GM23338 (cell line): ENCODE data around the gene ATP6V1F. TPM values are rescaled to one million over a fixed set of nuclear protein-coding genes. Genes with fewer than 3 reads are reported as not detected.
A peak's percentile ranks its signal among the peaks of the same experiment; 100 is the strongest.

Source experiments
- ATAC-seq: fragments of 200-7000 bp; cut with Tn5 transposase; 3 replicates; pipeline ENCODE4 v1.9.1; 2020
- DNase-seq: peaks from one replicate; pipeline ENCODE4 v3.0.0-alpha.2; 2015; ENCODE audit warnings: low spot score
- H2AFZ ChIP-seq: fragments of 200-600 bp; sonication (generic); 2 replicates; pipeline ENCODE4 v1.8.0; 2016; ENCODE audit warnings: antibody characterized with exemption, mild to moderate bottlenecking, moderate library complexity
- H3F3A ChIP-seq: fragments of 200-600 bp; sonication (generic); replicated peaks from 2 replicates; pipeline ENCODE4 v1.8.0; 2017; ENCODE audit warnings: antibody characterized with exemption, mixed run types, low read depth
- H3K27ac ChIP-seq: fragments of 200-600 bp; sonication (generic); 2 replicates; pipeline ENCODE4 v1.6.1; 2016; ENCODE audit warnings: low read depth
- H3K27me3 ChIP-seq: fragments of 200-600 bp; sonication (generic); 2 replicates; pipeline ENCODE4 v1.8.0; 2016; ENCODE audit warnings: mild to moderate bottlenecking, mixed run types, moderate library complexity; ENCODE audit not compliant: insufficient read depth
- H3K36me3 ChIP-seq: fragments of 200-600 bp; sonication (generic); 2 replicates; pipeline ENCODE4 v1.8.0; 2016; ENCODE audit warnings: mild to moderate bottlenecking; ENCODE audit not compliant: insufficient read depth
- H3K4me1 ChIP-seq: fragments of 200-600 bp; sonication (generic); 2 replicates; pipeline ENCODE4 v1.8.0; 2016; ENCODE audit warnings: mild to moderate bottlenecking, moderate library complexity; ENCODE audit not compliant: insufficient read depth
- H3K4me2 ChIP-seq: fragments of 200-600 bp; sonication (generic); 2 replicates; pipeline ENCODE4 v1.7.1; 2017; ENCODE audit warnings: mixed run types
- H3K4me3 ChIP-seq: fragments of 200-600 bp; sonication (generic); 2 replicates; pipeline ENCODE4 v1.6.1; 2016; ENCODE audit warnings: mixed run types
- H3K79me2 ChIP-seq: fragments of 200-600 bp; sonication (generic); replicated peaks from 2 replicates; pipeline ENCODE4 v1.8.0; 2017; ENCODE audit warnings: mild to moderate bottlenecking; ENCODE audit not compliant: insufficient read depth
- H3K9me2 ChIP-seq: fragments of 200-600 bp; sonication (generic); 2 replicates; pipeline ENCODE4 v1.8.0; 2017; ENCODE audit not compliant: insufficient read depth
- H4K20me1 ChIP-seq: fragments of 200-600 bp; sonication (generic); replicated peaks from 2 replicates; pipeline ENCODE4 v1.8.0; 2017; ENCODE audit warnings: mild to moderate bottlenecking; ENCODE audit not compliant: insufficient read depth
- H3K27ac Mint-ChIP-seq: 2 replicates; pipeline ENCODE4 v1.8.0; 2020; ENCODE audit warnings: inconsistent platforms, mild to moderate bottlenecking, moderate library complexity, mixed read lengths
- H3K27me3 Mint-ChIP-seq: 3 replicates; pipeline ENCODE4 v1.8.0; 2022; ENCODE audit warnings: low read depth, mild to moderate bottlenecking, moderate library complexity, mixed read lengths, inconsistent platforms; ENCODE audit not compliant: insufficient read depth, poor library complexity
- H3K36me3 Mint-ChIP-seq: 3 replicates; pipeline ENCODE4 v1.8.0; 2021; ENCODE audit warnings: low read depth, mild to moderate bottlenecking, inconsistent platforms, moderate library complexity, mixed read lengths
- H3K4me1 Mint-ChIP-seq: 3 replicates; pipeline ENCODE4 v1.8.0; 2020; ENCODE audit warnings: mild to moderate bottlenecking, inconsistent platforms, mixed read lengths
- H3K4me3 Mint-ChIP-seq: 3 replicates; pipeline ENCODE4 v1.8.0; 2021; ENCODE audit warnings: moderate library complexity, mild to moderate bottlenecking, inconsistent platforms, mixed read lengths
- H3K9me3 Mint-ChIP-seq: 3 replicates; pipeline ENCODE4 v1.8.0; 2020; ENCODE audit warnings: moderate library complexity, mild to moderate bottlenecking, inconsistent platforms, mixed read lengths
- CTCF ChIP-seq, 2 experiments: fragments of 200-600 bp in 1 of 2; sonication (generic) in 1 of 2; conservative IDR thresholded peaks; 2 replicates each; pipeline versions ENCODE4 v1.5.1 to v1.6.1; 2016 to 2017; ENCODE audit warnings: antibody characterized with exemption in 2 of 2, low read depth in 2 of 2, mild to moderate bottlenecking in 2 of 2, moderate library complexity in 1 of 2
- EZH2 ChIP-seq: fragments of 200-600 bp; sonication (generic); IDR thresholded peaks from one replicate; pipeline ENCODE4 v1.8.0; 2017; ENCODE audit warnings: antibody characterized with exemption, mild to moderate bottlenecking, low read depth; ENCODE audit not compliant: unreplicated experiment
- EZH2phosphoT487 ChIP-seq: fragments of 200-600 bp; sonication (generic); IDR thresholded peaks from one replicate; pipeline ENCODE4 v1.8.1; 2018; ENCODE audit warnings: antibody characterized with exemption; ENCODE audit not compliant: unreplicated experiment
- JUNB ChIP-seq: IDR thresholded peaks from one replicate; pipeline ENCODE4 v1.6.1; 2016; ENCODE audit warnings: antibody characterized with exemption; ENCODE audit not compliant: unreplicated experiment
- POLR2AphosphoS5 ChIP-seq: IDR thresholded peaks from 2 replicates; pipeline ENCODE4 v1.6.1; 2016; ENCODE audit warnings: antibody characterized with exemption, low read depth
- REST ChIP-seq: IDR thresholded peaks from one replicate; pipeline ENCODE4 v1.6.1; 2018; ENCODE audit warnings: antibody characterized with exemption; ENCODE audit not compliant: unreplicated experiment
- STAT1 ChIP-seq: IDR thresholded peaks from one replicate; pipeline ENCODE4 v1.6.1; 2016; ENCODE audit warnings: antibody characterized with exemption; ENCODE audit not compliant: unreplicated experiment
- polyA plus RNA-seq: library from polyadenylated mRNA; unstranded; fragments of >200 nt; fragmentation: Nextera tagmentation; extraction: Ambion mirVana; gene quantifications from 2 replicates; pipeline ENCODE4 v1.2.1, GENCODE V29; 2016
- total RNA-seq: library from RNA; depleted of rRNA; stranded (reverse); fragments of >200 nt; shearing (Covaris generic); gene quantifications from 2 replicates; pipeline ENCODE4 v1.2.3, GENCODE V29; 2014
- TF ChIP-seq, protein P1 (sequence below): fragments of 250-450 bp; sonication (Bioruptor Pico); IDR thresholded peaks from 2 replicates; pipeline ENCODE4 v1.5.0; 2020; ENCODE audit warnings: mild to moderate bottlenecking, moderate library complexity
- TF ChIP-seq, protein P2 (sequence below): IDR thresholded peaks from 2 replicates; pipeline ENCODE4 v1.6.1; 2016; ENCODE audit warnings: antibody characterized with exemption

The ATP6V1F gene
- total and polyA plus RNA-seq, 2 experiments from 2014 or later: 66.5 to 271 TPM

- H3K27ac Mint-ChIP-seq: no peak overlapping the region
- Histone ChIP-seq H4K20me1 (no peaks in the 10 kb centered on the region), H2AFZ (peak overlapping the region; percentile 98), H3K4me1 (peaks cover 28% of the 10 kb centered on the region), H3K27me3 (peaks cover 42% of the 10 kb centered on the region), H3K4me3 (peak overlapping the region; percentile 76), H3K4me2 (peak overlapping the region; percentile 96), H3K9me2 (no peaks in the 10 kb centered on the region), H3K79me2 (no peaks in the 10 kb centered on the region), H3K36me3 (no peaks in the 10 kb centered on the region), H3K27ac (no peak overlapping the region), H3F3A (peaks cover 6% of the 10 kb centered on the region)
- peak overlapping the region; percentile 70 for H3K4me3 Mint-ChIP-seq
- no peak for ATAC-seq
- DNase-seq: no peak
- no peak for TF ChIP-seq CTCF (conservative IDR thresholded peaks at IDR 0.05; ENCODE audit: low read depth in 2 of 2)
- no peak for TF ChIP-seq JUNB
- TF ChIP-seq STAT1: no peak
- TF ChIP-seq EZH2phosphoT487: no peak
- TF ChIP-seq, protein P1, sequence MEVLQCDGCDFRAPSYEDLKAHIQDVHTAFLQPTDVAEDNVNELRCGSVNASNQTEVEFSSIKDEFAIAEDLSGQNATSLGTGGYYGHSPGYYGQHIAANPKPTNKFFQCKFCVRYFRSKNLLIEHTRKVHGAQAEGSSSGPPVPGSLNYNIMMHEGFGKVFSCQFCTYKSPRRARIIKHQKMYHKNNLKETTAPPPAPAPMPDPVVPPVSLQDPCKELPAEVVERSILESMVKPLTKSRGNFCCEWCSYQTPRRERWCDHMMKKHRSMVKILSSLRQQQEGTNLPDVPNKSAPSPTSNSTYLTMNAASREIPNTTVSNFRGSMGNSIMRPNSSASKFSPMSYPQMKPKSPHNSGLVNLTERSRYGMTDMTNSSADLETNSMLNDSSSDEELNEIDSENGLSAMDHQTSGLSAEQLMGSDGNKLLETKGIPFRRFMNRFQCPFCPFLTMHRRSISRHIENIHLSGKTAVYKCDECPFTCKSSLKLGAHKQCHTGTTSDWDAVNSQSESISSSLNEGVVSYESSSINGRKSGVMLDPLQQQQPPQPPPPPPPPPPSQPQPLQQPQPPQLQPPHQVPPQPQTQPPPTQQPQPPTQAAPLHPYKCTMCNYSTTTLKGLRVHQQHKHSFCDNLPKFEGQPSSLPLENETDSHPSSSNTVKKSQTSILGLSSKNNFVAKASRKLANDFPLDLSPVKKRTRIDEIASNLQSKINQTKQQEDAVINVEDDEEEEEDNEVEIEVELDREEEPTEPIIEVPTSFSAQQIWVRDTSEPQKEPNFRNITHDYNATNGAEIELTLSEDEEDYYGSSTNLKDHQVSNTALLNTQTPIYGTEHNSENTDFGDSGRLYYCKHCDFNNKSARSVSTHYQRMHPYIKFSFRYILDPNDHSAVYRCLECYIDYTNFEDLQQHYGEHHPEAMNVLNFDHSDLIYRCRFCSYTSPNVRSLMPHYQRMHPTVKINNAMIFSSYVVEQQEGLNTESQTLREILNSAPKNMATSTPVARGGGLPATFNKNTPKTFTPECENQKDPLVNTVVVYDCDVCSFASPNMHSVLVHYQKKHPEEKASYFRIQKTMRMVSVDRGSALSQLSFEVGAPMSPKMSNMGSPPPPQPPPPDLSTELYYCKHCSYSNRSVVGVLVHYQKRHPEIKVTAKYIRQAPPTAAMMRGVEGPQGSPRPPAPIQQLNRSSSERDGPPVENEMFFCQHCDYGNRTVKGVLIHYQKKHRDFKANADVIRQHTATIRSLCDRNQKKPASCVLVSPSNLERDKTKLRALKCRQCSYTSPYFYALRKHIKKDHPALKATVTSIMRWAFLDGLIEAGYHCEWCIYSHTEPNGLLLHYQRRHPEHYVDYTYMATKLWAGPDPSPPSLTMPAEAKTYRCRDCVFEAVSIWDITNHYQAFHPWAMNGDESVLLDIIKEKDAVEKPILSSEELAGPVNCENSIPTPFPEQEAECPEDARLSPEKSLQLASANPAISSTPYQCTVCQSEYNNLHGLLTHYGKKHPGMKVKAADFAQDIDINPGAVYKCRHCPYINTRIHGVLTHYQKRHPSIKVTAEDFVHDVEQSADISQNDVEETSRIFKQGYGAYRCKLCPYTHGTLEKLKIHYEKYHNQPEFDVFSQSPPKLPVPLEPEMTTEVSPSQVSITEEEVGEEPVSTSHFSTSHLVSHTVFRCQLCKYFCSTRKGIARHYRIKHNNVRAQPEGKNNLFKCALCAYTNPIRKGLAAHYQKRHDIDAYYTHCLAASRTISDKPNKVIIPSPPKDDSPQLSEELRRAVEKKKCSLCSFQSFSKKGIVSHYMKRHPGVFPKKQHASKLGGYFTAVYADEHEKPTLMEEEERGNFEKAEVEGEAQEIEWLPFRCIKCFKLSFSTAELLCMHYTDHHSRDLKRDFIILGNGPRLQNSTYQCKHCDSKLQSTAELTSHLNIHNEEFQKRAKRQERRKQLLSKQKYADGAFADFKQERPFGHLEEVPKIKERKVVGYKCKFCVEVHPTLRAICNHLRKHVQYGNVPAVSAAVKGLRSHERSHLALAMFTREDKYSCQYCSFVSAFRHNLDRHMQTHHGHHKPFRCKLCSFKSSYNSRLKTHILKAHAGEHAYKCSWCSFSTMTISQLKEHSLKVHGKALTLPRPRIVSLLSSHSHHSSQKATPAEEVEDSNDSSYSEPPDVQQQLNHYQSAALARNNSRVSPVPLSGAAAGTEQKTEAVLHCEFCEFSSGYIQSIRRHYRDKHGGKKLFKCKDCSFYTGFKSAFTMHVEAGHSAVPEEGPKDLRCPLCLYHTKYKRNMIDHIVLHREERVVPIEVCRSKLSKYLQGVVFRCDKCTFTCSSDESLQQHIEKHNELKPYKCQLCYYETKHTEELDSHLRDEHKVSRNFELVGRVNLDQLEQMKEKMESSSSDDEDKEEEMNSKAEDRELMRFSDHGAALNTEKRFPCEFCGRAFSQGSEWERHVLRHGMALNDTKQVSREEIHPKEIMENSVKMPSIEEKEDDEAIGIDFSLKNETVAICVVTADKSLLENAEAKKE: no peak
- no peak for TF ChIP-seq POLR2AphosphoS5
- TF ChIP-seq REST: no peak
- TF ChIP-seq, protein P2, sequence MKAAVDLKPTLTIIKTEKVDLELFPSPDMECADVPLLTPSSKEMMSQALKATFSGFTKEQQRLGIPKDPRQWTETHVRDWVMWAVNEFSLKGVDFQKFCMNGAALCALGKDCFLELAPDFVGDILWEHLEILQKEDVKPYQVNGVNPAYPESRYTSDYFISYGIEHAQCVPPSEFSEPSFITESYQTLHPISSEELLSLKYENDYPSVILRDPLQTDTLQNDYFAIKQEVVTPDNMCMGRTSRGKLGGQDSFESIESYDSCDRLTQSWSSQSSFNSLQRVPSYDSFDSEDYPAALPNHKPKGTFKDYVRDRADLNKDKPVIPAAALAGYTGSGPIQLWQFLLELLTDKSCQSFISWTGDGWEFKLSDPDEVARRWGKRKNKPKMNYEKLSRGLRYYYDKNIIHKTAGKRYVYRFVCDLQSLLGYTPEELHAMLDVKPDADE: no peak
- TF ChIP-seq EZH2: no peak
- H3K36me3 Mint-ChIP-seq: no peaks in the 10 kb centered on the region
- peaks cover 30% of the 10 kb centered on the region for H3K4me1 Mint-ChIP-seq
- peaks cover 53% of the 10 kb centered on the region for H3K27me3 Mint-ChIP-seq
- no peaks in the 10 kb centered on the region for H3K9me3 Mint-ChIP-seq
Measured at GRCh38 chr7:128832880-128833147, 29.8 kb upstream of the ATP6V1F start.
